Calu3 (cell line): ENCODE measurements around the gene LAMTOR2. TPM values are rescaled to one million over a fixed set of nuclear protein-coding genes. Genes with fewer than 3 reads are reported as not detected.

Source experiments
- BruUV-seq: library from RNA; stranded (reverse); fragments of 400-500 nt; replicated peaks from 2 replicates; lab custom pipeline; 2021; lab: Mats Ljungman, UMichigan
- CTCF ChIA-PET: fragments of 300-600 bp; sonication (Branson Sonifier 250); formaldehyde crosslinking; loops from one replicate; lab custom pipeline; 2022; ENCODE audit warnings: antibody characterized with exemption; lab: Charles Lee
- DNase-seq: peaks from one replicate; pipeline ENCODE4 v3.0.0; 2022
- H3K27ac Mint-ChIP-seq: one replicate; pipeline ENCODE4 v1.8.0; 2022; ENCODE audit warnings: mixed read lengths; ENCODE audit not compliant: unreplicated experiment
- H3K27me3 Mint-ChIP-seq: one replicate; pipeline ENCODE4 v1.8.0; 2022; ENCODE audit warnings: mixed read lengths; ENCODE audit not compliant: unreplicated experiment
- H3K36me3 Mint-ChIP-seq: one replicate; pipeline ENCODE4 v1.8.0; 2022; ENCODE audit warnings: mild to moderate bottlenecking, moderate library complexity, mixed read lengths; ENCODE audit not compliant: insufficient read depth, unreplicated experiment
- H3K4me1 Mint-ChIP-seq: one replicate; pipeline ENCODE4 v1.8.0; 2022; ENCODE audit warnings: mild to moderate bottlenecking, low read depth, mixed read lengths; ENCODE audit not compliant: unreplicated experiment
- H3K4me3 Mint-ChIP-seq: one replicate; pipeline ENCODE4 v1.8.0; 2022; ENCODE audit warnings: mild to moderate bottlenecking, low read depth, moderate library complexity, mixed read lengths; ENCODE audit not compliant: unreplicated experiment
- H3K9me3 Mint-ChIP-seq: one replicate; pipeline ENCODE4 v1.8.0; 2022; ENCODE audit warnings: low read depth, mixed read lengths; ENCODE audit not compliant: unreplicated experiment
- intact Hi-C: fragments of 100-400 bp; cut with micrococcal nuclease; formaldehyde crosslinking; loops from one replicate; pipeline ENCODE4 v1.10.0; 2022; ENCODE audit not compliant: unreplicated experiment
- total RNA-seq: library from RNA; stranded (reverse); gene quantifications from 2 replicates; pipeline ENCODE4 v1.2.3, GENCODE V29; 2022
- TF ChIP-seq, protein P1 (sequence below): fragments of 200-600 bp; IDR thresholded peaks from one replicate; pipeline ENCODE4 v1.8.0; 2022; ENCODE audit warnings: antibody characterized with exemption; ENCODE audit not compliant: unreplicated experiment

LAMTOR2 gene
- total RNA-seq, 1 experiment from 2014 or later = 69.8 TPM

DNA sequence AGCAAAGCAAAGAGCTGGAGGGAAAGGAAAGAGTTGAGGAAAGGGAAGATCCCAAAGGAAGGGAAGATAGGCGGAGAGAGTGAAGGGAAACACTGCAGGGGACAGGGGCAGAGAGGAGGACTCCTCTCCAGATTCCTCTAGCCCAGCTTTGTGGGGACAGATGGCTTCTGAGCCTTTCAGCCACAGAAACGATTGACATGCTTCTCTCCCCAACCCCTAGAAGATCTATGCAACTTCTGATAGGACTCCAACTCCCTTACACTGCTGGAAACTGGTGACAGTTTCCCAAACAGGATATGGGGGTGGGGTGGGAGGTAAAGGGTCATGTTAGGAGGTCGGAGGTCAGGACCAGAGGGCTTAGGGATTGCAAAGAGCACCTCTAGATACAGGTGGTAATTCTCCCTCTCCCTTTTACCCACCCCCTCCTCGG, 21.2 kb downstream of the LAMTOR2 start:
- Mint-ChIP-seq H3K27ac (no peak overlapping the region), H3K9me3 (no peaks in the 10 kb centered on the region), H3K4me3 (no peak overlapping the region), H3K4me1 (no peaks in the 10 kb centered on the region), H3K27me3 (no peaks in the 10 kb centered on the region), H3K36me3 (peaks cover 8% of the 10 kb centered on the region)
- TF ChIP-seq, protein P1, sequence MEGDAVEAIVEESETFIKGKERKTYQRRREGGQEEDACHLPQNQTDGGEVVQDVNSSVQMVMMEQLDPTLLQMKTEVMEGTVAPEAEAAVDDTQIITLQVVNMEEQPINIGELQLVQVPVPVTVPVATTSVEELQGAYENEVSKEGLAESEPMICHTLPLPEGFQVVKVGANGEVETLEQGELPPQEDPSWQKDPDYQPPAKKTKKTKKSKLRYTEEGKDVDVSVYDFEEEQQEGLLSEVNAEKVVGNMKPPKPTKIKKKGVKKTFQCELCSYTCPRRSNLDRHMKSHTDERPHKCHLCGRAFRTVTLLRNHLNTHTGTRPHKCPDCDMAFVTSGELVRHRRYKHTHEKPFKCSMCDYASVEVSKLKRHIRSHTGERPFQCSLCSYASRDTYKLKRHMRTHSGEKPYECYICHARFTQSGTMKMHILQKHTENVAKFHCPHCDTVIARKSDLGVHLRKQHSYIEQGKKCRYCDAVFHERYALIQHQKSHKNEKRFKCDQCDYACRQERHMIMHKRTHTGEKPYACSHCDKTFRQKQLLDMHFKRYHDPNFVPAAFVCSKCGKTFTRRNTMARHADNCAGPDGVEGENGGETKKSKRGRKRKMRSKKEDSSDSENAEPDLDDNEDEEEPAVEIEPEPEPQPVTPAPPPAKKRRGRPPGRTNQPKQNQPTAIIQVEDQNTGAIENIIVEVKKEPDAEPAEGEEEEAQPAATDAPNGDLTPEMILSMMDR = no peak
- CTCF ChIA-PET = interaction anchor here (1.4 kb wide), 1 partner anchor 9 kb away, joined by 3 read pairs; no protein-coding TSS in a partner anchor
- DNase-seq = no peak
- intact Hi-C loops = no loop called here
- BruUV-seq = no TSS peak

DNA sequence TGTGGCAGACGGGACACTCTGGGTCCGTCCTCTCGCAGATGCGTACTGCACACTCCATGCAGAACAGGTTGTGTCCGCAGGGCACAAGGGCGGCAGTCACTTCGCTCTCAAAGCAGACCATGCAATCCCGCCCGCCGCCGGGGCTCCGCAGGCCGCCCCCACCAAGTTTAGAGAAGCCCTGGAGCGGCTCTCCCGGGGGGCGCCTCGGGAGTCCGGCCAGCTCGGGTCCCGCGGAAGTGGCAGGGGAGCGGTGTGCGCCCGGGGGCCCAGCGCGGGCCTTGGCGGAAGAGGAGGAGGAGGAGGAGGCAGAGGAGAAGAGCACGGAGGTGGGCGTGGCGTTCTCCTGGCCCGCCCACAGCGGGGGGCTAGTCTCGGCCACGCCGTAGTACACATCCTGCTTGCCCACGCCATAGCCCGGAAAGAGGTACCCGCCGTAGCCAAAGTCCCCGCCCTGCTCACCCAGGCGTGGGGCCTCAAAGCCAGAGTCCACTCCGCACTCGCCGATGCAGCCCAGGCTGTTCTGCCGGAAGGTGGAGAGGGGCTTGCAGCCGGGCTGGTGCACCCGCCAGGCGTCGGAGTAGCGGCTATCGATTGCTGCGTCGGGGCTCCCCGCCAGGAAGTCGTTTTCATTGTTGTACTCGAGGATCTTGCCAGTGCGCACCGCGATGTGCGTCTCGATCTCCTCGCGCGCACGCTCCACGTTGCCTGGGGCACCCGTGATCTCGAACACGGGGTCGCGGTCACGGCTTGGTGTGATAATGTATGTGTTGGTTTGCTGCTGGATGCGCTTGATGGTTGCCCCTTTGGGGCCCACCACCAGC, 22.2 kb downstream of the LAMTOR2 start:
- no peak overlapping the region for H3K4me3 Mint-ChIP-seq
- TF ChIP-seq, protein P1 = no peak
- no peaks in the 10 kb centered on the region for H3K9me3 Mint-ChIP-seq
- H3K27ac Mint-ChIP-seq = no peak overlapping the region
- no TSS peak for BruUV-seq
- no peak for DNase-seq
- peaks cover 6% of the 10 kb centered on the region for H3K36me3 Mint-ChIP-seq
- CTCF ChIA-PET = no interaction called here
- H3K4me1 Mint-ChIP-seq = no peaks in the 10 kb centered on the region
- intact Hi-C loops = no loop called here
- H3K27me3 Mint-ChIP-seq = no peaks in the 10 kb centered on the region

DNA sequence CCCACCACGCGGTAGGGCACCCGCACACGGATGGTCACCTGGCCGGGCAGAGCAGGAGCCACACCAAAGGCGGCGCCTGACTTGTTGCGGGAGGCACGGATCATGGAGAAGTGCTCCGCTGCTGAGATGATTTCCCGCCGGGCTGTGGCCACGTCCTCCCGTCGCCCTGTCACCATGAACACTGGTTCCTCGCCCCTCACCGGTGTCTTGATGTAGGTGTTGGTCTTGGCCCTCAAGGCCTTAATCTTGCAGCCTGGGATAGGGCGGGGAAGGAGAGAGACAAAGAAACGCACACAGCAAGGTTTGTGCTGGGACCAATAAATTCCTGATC, 22.8 kb downstream of the LAMTOR2 start:
- no peak overlapping the region for H3K27ac Mint-ChIP-seq
- CTCF ChIA-PET = no interaction called here

DNA sequence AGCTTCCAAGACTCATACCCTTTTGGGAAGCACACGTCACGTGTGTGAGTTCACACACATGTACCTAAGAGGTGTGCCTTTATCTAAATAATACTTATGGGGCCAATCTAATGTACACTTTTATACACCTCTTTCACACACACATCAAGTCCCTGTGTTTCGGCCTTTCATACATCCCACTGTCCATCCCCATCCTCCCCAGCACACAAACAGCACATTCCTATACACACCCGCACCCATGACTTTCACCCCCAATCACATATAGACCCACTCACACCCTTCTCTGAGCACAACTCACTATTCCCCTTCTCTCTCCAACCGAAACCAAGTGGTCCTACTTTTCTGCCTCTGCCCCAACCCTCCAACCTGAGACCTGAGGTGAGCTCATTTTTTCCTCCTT, 24.1 kb downstream of the LAMTOR2 start:
- intact Hi-C loops = no loop called here
- H3K4me3 Mint-ChIP-seq = no peak overlapping the region
- no peaks in the 10 kb centered on the region for H3K9me3 Mint-ChIP-seq
- H3K36me3 Mint-ChIP-seq = peaks cover 23% of the 10 kb centered on the region
- CTCF ChIA-PET = interaction anchor here (1.0 kb wide), 1 partner anchor 146 kb away, joined by 3 read pairs; no protein-coding TSS in a partner anchor
- no peaks in the 10 kb centered on the region for H3K4me1 Mint-ChIP-seq
- TF ChIP-seq, protein P1 = no peak
- H3K27ac Mint-ChIP-seq = no peak overlapping the region
- no peak for DNase-seq
- BruUV-seq = no TSS peak
- no peaks in the 10 kb centered on the region for H3K27me3 Mint-ChIP-seq

More for the DNA sequence above, 22.8 kb downstream of the LAMTOR2 start:
- H3K4me1 Mint-ChIP-seq = no peaks in the 10 kb centered on the region
- H3K36me3 Mint-ChIP-seq = peaks cover 12% of the 10 kb centered on the region
- no peak for DNase-seq
- H3K4me3 Mint-ChIP-seq = no peak overlapping the region
- no peaks in the 10 kb centered on the region for H3K9me3 Mint-ChIP-seq
- TF ChIP-seq, protein P1 = no peak
- intact Hi-C loops = no loop called here
- no peaks in the 10 kb centered on the region for H3K27me3 Mint-ChIP-seq
- no TSS peak for BruUV-seq
